ENCODE results near the gene PTPN4. TPM values are rescaled to one million over a fixed set of nuclear protein-coding genes. Genes with fewer than 3 reads are reported as not detected.

The PTPN4 gene
- total and polyA plus RNA-seq, 2 of the 13 experiments (the other 11 are each of a cell fraction or from before 2014, with no cell fraction given), result 20.3 to 34.6 TPM

DNA sequence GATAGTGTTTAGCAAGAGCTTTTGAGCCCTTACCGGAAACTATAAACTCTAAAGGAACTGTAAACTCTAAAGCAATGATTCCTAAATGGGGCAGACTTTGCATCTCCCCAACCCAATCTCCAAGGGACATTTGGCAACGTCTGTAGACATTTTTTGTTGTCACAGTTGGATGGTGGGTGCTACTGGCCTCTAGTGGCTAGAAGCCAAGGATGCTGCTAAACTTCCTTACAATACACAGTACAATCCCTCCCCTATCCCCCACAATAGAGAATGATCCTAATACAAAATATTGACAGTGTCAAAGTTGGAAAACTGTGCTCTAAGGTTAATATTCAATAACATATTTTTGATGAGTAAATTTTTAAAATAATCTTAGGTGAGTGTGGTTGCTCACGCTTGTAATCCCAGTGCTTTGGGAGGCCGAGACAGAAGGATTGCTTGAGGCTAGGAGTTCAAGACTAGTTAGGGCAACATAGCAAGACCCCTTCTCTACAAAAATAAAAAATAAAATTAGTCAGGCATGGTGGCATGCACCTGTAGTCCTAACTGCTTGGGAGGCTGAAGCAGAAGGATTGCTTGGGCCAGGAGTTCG is 66.7 kb downstream of the PTPN4 start (continued):
- TF ChIP-seq, protein P1, sequence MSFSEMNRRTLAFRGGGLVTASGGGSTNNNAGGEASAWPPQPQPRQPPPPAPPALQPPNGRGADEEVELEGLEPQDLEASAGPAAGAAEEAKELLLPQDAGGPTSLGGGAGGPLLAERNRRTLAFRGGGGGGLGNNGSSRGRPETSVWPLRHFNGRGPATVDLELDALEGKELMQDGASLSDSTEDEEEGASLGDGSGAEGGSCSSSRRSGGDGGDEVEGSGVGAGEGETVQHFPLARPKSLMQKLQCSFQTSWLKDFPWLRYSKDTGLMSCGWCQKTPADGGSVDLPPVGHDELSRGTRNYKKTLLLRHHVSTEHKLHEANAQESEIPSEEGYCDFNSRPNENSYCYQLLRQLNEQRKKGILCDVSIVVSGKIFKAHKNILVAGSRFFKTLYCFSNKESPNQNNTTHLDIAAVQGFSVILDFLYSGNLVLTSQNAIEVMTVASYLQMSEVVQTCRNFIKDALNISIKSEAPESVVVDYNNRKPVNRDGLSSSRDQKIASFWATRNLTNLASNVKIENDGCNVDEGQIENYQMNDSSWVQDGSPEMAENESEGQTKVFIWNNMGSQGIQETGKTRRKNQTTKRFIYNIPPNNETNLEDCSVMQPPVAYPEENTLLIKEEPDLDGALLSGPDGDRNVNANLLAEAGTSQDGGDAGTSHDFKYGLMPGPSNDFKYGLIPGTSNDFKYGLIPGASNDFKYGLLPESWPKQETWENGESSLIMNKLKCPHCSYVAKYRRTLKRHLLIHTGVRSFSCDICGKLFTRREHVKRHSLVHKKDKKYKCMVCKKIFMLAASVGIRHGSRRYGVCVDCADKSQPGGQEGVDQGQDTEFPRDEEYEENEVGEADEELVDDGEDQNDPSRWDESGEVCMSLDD (CRISPR knock-in tag; IDR thresholded peaks at IDR 0.05; ENCODE audit: borderline replicate concordance), result no peak
- TF ChIP-seq U2AF2 (IDR thresholded peaks at IDR 0.05; ENCODE audit: low read depth, low read length) (no peak), HMGA1 (CRISPR knock-in tag; conservative IDR thresholded peaks at IDR 0.05) (no peak), PAF1 (CRISPR knock-in tag; IDR thresholded peaks at IDR 0.05) (no peak), SNAI1 (CRISPR knock-in tag; IDR thresholded peaks at IDR 0.05; ENCODE audit: borderline replicate concordance) (no peak), AHR (CRISPR knock-in tag; IDR thresholded peaks at IDR 0.05) (no peak), ZNF777 (CRISPR knock-in tag; IDR thresholded peaks at IDR 0.05) (no peak), TCF12 (IDR thresholded peaks at IDR 0.05) (no peak), TCF12 (CRISPR knock-in tag; IDR thresholded peaks at IDR 0.05) (no peak), ZNF44 (CRISPR knock-in tag; IDR thresholded peaks at IDR 0.05) (no peak), SMC3 (IDR thresholded peaks at IDR 0.05; ENCODE audit: low read length) (peak; percentile 74), KMT2A (CRISPR knock-in tag; IDR thresholded peaks at IDR 0.05) (no peak), EZH2 (conservative IDR thresholded peaks at IDR 0.05; ENCODE audit: low read depth, low read length) (no peak), SALL1 (CRISPR knock-in tag; IDR thresholded peaks at IDR 0.05) (no peak)
- TF ChIP-seq, protein P2, sequence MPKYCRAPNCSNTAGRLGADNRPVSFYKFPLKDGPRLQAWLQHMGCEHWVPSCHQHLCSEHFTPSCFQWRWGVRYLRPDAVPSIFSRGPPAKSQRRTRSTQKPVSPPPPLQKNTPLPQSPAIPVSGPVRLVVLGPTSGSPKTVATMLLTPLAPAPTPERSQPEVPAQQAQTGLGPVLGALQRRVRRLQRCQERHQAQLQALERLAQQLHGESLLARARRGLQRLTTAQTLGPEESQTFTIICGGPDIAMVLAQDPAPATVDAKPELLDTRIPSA (CRISPR knock-in tag; IDR thresholded peaks at IDR 0.05; ENCODE audit: borderline replicate concordance), result no peak
- TF ChIP-seq, protein P3, sequence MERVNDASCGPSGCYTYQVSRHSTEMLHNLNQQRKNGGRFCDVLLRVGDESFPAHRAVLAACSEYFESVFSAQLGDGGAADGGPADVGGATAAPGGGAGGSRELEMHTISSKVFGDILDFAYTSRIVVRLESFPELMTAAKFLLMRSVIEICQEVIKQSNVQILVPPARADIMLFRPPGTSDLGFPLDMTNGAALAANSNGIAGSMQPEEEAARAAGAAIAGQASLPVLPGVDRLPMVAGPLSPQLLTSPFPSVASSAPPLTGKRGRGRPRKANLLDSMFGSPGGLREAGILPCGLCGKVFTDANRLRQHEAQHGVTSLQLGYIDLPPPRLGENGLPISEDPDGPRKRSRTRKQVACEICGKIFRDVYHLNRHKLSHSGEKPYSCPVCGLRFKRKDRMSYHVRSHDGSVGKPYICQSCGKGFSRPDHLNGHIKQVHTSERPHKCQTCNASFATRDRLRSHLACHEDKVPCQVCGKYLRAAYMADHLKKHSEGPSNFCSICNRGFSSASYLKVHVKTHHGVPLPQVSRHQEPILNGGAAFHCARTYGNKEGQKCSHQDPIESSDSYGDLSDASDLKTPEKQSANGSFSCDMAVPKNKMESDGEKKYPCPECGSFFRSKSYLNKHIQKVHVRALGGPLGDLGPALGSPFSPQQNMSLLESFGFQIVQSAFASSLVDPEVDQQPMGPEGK (CRISPR knock-in tag; IDR thresholded peaks at IDR 0.05), result peak; percentile 33; the same call in 1 of the 2 replicates
- TF ChIP-seq, protein P4, sequence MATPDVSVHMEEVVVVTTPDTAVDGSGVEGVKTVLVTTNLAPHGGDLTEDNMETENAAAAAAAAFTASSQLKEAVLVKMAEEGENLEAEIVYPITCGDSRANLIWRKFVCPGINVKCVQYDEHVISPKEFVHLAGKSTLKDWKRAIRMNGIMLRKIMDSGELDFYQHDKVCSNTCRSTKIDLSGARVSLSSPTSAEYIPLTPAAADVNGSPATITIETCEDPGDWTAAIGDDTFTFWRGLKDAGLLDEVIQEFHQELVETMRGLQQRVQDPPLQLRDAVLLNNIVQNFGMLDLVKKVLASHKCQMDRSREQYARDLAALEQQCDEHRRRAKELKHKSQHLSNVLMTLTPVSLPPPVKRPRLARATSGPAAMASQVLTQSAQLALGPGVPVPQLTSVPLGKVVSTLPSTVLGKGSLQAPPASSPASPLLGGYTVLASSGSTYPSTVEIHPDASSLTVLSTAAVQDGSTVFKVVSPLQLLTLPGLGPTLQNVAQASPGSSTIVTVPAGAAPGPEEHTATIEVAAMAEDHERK (CRISPR knock-in tag; IDR thresholded peaks at IDR 0.05; ENCODE audit: low read depth), result no peak
- TF ChIP-seq, protein P5, sequence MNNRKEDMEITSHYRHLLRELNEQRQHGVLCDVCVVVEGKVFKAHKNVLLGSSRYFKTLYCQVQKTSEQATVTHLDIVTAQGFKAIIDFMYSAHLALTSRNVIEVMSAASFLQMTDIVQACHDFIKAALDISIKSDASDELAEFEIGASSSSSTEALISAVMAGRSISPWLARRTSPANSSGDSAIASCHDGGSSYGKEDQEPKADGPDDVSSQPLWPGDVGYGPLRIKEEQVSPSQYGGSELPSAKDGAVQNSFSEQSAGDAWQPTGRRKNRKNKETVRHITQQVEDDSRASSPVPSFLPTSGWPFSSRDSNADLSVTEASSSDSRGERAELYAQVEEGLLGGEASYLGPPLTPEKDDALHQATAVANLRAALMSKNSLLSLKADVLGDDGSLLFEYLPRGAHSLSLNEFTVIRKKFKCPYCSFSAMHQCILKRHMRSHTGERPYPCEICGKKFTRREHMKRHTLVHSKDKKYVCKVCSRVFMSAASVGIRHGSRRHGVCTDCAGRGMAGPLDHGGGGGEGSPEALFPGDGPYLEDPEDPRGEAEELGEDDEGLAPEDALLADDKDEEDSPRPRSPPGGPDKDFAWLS (CRISPR knock-in tag; IDR thresholded peaks at IDR 0.05; ENCODE audit: borderline replicate concordance), result no peak

Data from HepG2 (cell line).